GM19238 (cell line): ENCODE results near the gene ATAT1.

Experiments used
- DNase-seq: peaks from one replicate; pipeline ENCODE4 v3.0.0; 2011; ENCODE audit warnings: low spot score; ENCODE audit not compliant: insufficient read length

Gene ATAT1

GRCh38 chr6:30626484-30627366 lies at the start of gene ATAT1:
ATAT1 (plus strand) TSS chr6:30626874.
- peak; percentile 81 for DNase-seq

GRCh38 chr6:30578051-30578450 lies 48.6 kb upstream of the ATAT1 start:
- DNase-seq = no peak

GRCh38 chr6:30583921-30584320 lies 42.8 kb upstream of the ATAT1 start:
- no peak for DNase-seq

DNA sequence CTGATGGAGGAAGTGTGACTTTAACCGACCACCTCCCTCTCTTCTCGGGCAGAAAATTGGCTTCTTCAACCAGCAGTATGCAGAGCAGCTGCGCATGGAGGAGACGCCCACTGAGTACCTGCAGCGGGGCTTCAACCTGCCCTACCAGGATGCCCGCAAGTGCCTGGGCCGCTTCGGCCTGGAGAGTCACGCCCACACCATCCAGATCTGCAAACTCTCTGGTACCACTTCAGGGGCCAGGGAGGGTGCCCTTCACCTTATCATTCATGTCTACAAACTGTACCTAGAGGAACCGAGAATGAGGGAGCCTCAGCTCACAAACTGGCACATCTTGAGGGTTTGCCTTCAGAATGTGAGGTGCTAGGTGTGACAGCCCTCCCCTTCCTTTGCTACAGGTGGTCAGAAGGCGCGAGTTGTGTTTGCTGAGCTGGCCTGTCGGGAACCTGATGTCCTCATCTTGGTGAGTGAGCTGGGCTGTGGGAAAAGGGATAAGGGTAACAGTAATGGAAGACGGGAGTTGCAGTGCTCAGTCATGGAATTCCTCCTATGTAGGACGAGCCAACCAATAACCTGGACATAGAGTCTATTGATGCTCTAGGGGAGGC lies 36.8 kb upstream of the ATAT1 start:
- DNase-seq = no peak

DNA sequence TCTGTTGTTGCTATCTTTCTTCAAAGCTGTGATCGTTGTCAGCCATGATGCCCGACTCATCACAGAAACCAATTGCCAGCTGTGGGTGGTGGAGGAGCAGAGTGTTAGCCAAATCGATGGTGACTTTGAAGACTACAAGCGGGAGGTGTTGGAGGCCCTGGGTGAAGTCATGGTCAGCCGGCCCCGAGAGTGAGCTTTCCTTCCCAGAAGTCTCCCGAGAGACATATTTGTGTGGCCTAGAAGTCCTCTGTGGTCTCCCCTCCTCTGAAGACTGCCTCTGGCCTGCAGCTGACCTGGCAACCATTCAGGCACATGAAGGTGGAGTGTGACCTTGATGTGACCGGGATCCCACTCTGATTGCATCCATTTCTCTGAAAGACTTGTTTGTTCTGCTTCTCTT lies 36.2 kb upstream of the ATAT1 start:
- DNase-seq = no peak

DNA sequence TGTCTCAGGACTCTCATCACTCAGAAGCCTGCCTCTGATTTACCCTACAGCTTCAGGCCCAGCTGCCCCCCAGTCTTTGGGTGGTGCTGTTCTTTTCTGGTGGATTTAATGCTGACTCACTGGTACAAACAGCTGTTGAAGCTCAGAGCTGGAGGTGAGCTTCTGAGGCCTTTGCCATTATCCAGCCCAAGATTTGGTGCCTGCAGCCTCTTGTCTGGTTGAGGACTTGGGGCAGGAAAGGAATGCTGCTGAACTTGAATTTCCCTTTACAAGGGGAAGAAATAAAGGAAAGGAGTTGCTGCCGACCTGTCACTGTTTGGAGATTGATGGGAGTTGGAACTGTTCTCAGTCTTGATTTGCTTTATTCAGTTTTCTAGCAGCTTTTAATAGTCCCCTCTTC lies 35.7 kb upstream of the ATAT1 start:
- DNase-seq = no peak

DNA sequence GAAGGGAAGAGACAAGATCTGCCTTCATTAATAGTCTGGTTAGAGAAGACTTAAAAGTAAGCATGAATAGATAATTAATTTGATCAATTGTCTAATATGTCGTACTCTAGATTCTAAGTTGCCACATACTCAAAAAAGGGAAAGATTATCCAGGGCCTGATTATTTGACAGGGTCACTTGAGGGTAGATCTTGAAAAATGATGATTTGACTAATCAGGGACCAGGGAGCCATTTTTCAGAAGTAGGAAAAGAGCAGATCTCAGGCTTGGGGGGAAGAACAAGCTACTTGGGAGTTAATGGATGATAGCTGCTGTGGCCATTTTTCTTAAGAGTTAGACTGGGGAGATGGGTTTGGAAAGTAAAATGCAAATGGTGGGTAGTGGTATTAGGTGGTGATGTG lies 34.4 kb upstream of the ATAT1 start:
- no peak for DNase-seq

DNA sequence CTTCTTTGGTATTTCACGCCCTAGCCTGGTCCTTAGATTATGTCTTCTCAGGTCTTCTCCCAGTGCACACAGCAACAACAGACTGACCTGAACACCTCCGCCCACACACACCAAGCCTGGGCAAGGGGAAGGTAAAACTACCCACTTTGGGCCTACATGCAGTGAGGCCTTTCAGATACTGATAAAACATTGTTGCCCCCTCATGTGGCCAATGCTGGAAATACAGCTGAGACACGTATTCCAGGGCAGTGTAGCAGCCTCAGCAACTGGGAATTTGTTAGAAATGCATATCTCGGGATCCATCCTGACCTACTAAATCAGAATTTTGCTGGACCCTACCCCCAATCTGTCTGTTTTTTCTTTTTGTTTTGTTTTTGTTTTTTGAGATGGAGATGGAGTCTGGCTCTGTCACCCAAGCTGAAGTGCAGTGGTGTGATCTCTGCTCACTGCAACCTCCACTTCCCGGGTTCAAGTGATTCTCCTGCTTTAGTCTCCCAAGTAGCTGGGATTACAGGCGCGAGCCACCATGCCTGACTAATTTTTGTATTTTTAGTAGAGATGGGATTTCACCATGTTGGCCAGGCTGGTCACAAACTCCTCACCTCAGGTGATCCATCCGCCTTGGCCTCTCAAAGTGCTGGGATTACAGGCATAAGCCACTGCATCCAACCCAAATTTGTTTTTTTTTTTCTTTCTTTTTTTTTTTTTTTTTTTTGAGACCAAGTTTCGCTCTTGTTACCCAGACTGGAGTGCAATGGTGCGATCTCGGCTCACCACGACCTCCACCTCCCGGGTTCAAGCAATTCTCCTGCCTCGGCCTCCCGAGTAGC lies 29.1 kb upstream of the ATAT1 start:
- DNase-seq = peak; percentile 47

DNA sequence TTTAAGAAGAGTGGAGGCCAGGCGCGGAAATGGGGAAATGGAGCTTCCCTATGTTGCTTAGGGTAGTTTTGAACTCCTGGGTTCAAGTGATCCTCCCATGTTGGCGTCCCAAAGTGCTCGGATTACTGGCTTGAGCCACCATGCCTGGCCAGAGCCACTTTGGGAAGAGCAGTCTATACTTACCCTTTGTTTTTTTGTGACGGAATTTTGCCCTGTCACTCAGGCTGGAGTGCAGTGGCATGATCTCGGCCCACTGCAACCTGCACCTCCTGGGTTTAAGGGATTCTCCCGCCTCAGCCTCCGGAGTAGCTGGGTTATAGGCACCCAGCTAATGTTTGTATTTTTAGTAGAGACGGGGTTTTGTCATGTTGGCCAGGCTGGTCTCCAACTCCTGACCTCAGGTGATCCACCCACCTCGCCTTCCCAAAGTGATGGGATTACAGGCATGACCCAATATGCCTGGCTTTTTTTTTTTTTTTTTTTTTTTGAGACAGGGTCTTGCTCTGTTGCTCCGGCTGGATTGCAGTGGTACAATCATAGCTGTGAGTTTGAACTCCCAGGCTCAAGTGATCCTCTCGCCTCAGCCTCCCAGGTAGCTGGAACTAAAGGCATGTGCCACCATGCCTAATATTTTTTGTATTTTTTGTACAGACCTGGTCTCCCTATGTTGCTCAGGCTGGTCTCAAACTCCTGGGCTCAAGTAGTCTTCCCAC lies 27.6 kb upstream of the ATAT1 start:
- DNase-seq = no peak

DNA sequence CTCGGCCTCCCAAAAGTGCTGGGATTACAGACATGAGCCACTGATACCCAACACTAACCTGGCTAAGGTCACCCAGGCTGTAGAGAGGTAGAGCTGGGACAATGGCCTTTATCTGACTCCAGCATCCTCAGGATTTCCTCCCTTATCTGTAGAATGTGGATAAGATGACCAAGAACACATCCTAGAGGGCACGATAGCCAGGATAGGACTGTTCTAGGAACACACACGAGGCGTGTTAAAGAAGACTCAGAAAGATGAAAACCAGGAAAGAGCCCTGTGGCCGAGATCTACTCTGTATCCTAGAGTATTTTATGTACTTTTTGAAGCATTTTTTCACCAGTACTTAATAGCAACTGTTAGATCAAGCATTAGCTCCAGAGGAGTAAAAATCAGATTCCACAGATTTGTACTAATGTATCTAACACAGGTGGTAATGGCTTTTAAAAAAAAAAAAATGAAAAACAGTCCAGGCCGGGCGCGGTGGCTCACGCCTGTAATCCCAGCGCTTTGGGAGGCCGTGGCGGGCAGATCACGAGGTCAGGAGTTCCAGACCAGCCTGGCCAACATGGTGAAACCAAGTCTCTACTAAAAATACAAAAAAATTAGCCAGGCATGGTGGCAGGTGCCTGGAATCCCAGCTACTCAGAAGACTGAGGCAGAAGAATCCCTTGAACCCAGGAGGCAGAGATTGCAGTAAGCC lies 26.9 kb upstream of the ATAT1 start:
- DNase-seq = no peak

- DNase-seq = no peak
Observed at GRCh38 chr6:30600451-30600961, 26.2 kb upstream of the ATAT1 start.

DNA sequence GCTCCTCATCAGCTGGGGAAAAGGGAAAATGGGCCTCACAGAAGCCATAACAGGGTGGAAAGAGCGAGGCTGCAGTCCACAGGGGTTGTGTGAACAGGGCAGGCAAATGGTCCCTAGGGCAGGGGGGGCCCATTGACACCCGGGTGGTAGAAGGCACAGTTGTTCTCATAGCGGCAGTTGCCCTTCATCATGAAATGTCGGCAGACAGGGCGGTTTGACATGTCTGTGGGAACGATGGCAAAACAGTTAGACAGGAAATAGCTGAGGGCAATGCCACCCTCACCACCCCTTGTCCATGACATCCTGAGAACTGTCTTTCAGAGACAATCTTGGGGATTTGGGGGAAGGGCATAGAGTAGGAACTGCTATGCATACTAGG lies 25.2 kb upstream of the ATAT1 start:
- DNase-seq = no peak

DNA sequence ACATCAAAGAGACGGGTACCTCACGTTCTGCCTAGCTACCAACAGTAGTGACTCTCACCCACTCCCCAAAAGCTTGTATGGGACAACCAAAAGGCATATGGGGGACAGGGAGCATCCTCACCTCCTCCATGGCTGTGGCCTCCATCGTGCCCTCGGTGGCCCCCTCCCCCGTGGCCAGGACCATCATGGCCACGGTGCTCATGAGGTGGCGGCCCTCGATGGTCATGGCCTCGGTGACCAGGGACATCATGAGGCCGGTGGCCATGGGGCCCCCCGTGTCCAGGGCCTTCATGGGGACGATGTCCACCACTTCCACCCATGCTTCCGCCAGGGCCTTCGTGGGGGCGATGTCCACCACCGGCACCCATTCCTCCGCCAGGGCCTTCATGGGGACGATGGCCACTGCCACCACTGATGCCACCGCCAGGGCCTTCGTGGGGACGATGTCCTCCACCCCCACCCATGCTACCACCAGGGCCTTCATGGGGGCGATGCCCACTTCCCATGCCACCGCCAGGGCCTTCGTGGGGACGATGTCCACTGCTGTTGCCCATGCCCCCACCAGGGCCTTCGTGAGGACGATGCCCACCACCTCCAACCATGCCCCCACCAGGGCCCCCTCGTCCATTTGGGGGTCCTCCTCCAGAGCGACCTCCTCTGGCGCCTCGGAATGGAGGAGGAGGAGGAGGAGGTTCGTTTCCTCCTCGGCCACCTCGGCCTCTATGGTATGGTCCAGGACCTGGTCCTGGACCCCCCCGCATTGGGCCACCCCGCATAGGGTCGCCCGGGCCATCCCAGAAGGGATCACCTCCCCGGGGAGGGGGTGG lies 24.6 kb upstream of the ATAT1 start:
- no peak for DNase-seq

GRCh38 chr6:30603961-30604360 lies 22.7 kb upstream of the ATAT1 start:
- DNase-seq = no peak

DNA sequence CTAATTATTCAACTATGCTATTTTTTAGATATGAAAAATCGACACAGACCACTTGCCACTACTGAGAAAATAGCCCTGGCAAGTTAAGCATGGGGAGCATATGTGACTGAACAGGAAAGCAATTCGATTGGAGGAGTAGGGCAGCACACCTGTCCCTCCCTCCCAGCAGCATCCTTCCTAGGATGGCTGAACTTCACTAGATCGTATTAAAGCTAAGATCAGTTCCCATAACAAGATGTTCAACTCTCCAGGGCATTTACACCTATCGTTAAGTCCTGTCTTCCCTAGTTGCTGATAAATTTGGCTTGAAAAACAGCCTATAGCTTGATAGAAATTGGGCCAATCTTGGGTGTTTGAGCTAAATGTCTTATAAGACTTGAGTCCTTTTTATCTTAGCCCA lies 16.6 kb upstream of the ATAT1 start:
- DNase-seq = no peak

- DNase-seq = no peak
Observed at GRCh38 chr6:30611150-30611855, 15.4 kb upstream of the ATAT1 start.

GRCh38 chr6:30611856-30612194 lies 14.8 kb upstream of the ATAT1 start:
- no peak for DNase-seq

- DNase-seq = no peak
Observed at GRCh38 chr6:30612213-30612612, 14.5 kb upstream of the ATAT1 start.

DNA sequence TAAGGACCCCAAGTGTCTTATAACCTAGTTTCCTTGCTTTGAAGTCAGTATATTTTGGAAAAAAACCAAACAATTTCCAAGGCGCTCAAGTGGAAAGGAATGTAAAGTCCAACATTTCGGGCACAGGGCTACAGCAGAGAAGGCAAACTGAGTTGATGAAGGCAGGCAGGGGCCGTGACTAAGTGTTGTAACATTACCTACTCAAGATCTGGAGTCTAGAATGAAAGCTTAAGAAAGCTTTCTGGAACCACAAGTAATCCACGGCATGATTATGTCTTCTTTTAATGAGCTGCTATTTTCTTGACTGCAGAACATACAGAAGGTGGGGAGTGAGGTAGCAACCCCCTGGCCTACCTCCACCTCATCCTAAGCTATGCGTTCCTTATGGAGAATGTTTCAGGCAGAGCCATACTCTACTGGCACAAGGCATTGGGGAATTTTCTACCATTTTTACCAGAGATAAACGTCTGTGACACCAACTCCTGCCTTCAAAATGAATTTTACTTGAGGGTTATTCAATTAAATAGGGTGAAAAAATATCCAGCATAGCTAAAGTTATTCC lies 13.9 kb upstream of the ATAT1 start:
- no peak for DNase-seq
